GM19372 (cell line): ENCODE results near the gene SLC6A18.
"Not testable (repeated sequence)": the region's sequence is repeated elsewhere in the genome, so short reads cannot be mapped to it uniquely, and the experiment has no call there.

Source experiments
- ATAC-seq: cut with Tn5 transposase; IDR thresholded peaks from one replicate; pipeline ENCODE4 v1.9.1; 2021; ENCODE audit warnings: mild to moderate bottlenecking, low read depth, moderate library complexity; ENCODE audit not compliant: unreplicated experiment

SLC6A18 gene

GRCh38 chr5:1270426-1270825, 45.2 kb downstream of the SLC6A18 start:
- no peak for ATAC-seq

DNA sequence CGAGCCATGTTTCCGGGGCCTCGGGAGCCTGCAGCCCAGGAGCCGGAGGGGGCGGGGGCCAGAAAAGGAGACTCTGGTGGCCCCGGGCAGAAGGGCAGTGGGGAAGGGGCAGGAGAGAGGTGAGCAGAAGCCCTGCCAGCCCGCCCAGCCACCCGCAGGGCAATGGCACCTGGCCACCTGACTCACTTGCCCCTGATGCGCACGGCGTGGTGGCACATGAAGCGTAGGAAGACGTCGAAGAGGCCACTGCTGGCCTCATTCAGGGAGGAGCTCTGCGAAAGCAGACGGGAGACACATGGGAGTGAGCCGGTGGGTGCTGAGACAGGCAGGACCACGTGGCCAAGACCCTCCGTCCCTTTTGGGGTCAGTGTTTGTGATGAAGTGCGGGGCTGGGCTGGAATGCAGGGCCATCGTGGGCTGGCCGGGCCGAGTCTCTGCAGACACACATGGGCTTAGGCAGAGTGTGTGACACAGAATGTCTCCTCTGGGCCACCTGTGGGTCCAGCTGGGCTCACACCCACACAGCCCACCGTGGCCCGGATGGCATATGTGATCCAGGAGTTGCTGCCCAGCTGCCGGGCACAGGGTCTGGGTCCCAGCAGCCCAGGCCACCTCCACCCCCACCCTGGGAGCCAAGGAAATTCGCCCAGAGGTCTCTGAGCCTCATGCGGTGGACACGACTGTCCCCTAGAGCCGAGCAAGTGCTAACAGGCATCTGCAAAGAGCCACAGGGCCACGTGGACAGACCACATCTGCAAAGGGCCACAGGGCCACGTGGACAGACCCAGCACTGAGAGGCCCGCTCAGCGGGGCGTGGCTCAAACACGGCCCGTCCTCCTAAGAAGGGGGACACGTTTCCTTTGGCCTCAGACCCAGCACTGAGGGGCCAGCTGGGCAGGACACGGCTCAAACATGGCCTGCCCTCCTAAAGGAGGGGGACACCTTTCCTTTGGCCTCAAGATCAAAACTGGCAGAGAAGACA, 46.0 kb downstream of the SLC6A18 start:
- ATAC-seq, result no peak

DNA sequence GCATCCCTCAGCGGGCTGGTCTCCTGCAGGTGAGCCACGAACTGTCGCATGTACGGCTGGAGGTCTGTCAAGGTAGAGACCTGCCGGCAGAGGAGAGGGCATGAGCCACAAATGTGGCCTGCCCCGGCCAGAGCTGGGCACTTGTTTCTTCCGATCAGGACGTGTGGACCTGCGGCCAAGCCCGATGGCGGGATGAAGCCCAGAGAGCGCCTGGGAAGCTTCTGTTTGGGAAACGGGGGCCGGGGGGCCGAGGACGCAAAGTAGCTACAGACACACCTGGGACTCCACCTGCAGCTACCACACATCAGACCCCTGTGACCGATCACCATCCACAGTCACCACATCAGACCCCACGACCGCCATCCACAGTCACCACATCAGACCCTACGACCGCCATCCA, 47.0 kb downstream of the SLC6A18 start:
- ATAC-seq, result no peak

- ATAC-seq, result no peak
Measured at GRCh38 chr5:1273745-1274144, 48.6 kb downstream of the SLC6A18 start.

DNA sequence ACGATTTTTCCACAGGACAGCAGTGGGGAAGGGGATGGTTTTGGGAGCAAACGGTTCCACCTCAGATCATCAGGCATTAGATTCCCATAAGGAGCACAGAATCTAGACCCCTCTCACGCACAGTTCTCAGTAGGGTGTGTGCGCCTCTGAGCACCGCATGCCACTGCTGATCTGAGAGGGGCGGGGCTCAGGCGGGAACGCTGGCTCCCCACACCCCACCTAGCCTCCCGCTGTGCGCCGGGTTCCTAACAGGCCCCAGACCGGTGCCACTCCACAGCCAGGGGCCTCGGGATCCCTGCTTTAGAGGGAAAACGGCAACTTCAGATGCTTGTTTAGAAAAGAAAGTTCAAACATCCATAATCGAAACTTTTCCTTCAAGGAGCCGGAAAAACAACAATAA, 49.3 kb downstream of the SLC6A18 start:
- no peak for ATAC-seq

GRCh38 chr5:1275397-1276391, 50.5 kb downstream of the SLC6A18 start:
- ATAC-seq, result not testable (repeated sequence)

DNA sequence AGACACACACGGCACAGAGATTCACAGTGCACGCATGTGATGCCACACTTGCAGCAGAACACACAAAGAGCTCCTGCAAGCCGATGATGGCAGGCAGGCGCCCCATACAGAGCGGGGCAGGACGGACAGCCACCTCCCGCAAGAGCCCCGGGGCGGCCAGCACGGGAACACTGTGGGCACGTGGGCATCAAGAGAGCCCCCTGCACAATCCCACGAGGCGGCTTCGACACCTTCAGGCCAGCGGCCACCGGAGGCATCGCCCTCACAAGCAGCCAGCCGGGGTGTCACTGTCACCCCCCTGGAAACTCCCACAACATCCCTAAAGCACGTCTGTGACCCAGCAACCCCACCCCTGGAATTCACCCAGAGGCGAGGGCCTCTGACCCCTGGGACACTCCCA, 51.7 kb downstream of the SLC6A18 start:
- ATAC-seq, result no peak

DNA sequence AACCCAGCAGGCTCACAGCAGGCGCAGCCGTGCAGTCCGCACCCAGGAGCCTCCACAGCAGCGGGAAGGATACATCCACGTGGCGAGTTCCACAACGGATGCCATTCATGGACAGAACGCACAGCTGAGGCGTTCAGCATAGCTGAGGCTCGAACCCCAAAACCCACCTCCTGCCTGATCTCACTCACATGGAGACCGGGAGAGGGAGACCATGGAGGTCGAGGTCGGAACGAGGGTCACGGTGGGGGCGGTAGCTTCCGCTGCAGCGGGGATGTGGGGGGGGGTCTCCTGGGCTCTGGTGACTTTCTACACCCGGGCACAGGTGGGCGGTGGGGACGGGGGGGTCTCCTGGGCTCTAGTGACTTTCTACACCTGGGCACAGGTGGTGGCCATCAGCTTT, 52.1 kb downstream of the SLC6A18 start:
- ATAC-seq, result no peak

DNA sequence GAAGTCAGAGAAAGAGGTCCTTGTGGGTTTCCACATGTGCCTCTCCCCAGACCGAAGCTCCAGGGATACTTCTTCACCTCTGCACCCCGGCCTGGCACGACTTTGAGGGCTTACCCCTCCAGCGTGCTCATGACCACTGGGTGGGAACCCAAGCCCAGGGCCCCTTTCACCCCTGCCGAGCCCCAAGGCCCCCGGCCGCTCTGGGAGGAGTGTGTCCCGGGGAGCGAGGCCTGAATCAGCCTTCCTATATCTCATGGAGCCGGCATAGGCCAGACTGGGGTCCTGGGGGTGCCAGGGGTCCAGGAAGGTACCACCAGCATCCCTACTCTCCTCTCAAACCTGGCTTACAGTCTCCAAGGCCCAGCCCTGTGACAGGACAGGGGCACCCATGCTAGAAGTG, 52.6 kb downstream of the SLC6A18 start:
- no peak for ATAC-seq

DNA sequence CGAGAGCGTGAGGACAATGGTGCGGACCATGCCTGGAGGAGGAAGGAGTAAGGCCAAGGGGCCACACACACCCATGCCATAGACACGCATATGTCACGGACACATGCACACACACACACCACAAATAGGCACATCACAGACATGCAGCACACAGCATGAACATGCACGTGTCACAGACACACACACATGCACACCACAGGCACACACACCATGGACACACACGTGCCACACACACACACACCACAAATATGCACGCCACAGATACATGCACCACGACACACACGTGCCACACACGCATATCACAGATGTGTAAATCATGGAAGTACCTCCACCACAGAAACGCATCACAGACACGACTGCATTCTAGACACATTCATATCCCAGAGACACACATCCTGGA, 53.0 kb downstream of the SLC6A18 start:
- no peak for ATAC-seq

GRCh38 chr5:1278656-1279442, 53.7 kb downstream of the SLC6A18 start:
- no peak for ATAC-seq

DNA sequence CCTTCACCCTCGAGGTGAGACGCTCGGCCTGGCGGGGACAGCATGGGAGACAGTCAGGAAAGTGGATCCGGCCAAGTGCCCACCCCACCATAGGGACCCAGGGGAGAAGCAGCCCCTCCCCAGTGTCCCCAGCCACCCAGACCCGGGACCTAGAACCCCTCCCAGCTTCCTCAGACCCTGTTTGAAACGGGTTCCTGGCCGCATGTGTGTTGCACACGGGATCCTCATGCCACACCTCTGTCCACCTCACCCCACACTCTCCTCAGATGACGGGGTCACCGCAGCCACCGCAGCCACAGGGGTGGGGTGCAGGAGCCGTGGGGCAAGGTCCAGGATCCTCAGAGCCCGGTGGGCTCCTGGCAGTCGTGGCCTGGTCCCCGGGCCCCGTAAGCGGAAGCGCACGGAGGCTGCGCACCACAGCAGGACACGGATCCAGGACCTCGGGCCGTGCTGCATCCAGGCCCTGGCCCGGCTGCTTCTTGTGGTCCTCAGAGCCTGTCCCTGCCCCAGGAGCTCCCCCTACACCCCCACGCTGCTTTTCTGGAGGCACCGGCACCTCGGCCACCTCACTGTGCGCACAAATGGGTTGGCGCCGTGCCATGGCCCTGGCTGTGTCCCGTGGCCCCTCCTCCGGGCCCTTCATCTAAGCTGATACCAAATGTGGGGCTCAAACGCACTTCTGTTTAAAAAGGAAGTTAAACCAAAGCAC, 54.4 kb downstream of the SLC6A18 start:
- ATAC-seq, result no peak

DNA sequence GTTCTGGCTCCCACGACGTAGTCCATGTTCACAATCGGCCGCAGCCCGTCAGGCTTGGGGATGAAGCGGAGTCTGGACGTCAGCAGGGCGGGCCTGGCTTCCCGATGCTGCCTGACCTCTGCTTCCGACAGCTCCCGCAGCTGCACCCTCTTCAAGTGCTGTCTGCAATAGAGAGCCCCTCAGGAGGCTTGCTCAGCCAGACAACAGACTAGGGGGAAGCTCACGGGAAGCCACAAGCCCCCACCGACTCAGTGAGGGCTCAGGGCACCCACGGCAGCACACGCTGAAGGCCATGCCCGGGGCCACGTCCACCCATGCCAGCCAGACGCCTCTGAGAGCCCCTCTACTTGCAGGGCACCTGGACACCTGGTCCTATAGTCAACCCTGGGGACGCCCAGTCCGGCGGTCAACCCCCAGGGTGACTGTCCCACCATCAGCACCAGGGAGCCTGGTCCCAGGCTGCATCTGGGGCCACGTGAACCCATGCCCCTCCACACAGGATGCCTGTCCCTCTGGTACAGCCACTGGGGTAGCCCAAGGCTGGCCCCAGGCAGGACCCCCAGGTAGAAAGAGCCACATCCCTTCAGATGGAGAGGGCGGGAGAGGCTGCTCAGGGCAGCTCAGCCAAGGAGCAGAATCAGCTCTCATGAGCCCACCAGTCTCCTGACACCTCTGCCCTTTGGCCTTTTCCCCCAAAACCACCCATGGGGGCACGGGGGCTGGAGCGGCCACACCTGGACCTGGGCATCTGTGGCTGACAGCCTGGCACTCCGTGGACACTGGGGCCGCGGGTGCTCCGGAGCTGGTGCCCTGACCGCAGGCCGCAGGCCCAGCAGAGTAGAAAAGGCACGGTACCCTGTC, 55.2 kb downstream of the SLC6A18 start:
- ATAC-seq, result no peak

GRCh38 chr5:1281038-1281882, 56.1 kb downstream of the SLC6A18 start:
- no peak for ATAC-seq

DNA sequence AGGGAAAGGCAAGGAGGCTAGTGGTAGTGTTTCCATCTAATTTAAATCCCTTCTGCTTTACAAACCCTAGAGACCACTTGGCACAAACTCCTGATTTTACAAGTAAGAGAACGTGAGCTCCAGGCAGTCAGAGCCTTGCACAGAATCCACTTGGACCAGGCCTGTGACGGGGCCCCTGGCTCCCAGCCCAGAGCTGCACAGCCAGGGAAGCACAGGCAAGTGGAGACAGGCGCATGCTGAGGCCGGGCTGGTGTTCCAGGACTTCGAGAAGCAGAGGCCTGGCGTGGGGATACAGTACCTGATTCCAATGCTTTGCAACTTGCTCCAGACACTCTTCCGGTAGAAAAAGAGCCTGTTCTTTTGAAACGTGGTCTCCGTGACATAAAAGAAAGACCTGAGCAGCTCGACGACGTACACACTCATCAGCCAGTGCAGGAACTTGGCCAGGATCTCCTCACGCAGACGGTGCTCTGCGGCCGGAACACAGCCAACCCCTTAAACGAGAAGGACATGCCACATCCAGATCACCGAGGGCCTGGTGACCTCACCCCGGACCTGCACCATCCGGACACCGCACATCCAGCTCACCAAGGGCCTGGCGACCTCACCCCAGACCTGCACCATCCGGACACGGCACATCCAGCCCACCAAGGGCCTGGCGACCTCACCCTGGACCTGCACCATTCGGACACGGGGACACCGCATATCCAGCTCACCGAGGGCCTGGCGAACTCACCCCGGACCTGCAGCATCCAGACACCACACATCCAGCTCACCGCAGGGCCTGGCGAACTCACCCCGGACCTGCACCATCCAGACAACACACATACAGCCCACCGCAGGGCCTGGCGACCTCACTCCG, 57.2 kb downstream of the SLC6A18 start:
- no peak for ATAC-seq

- ATAC-seq, result not testable (repeated sequence)
Measured at GRCh38 chr5:1282993-1283728, 58.0 kb downstream of the SLC6A18 start.
